ENCODE data around the gene GGCX. TPM values are rescaled to one million over a fixed set of nuclear protein-coding genes. Genes with fewer than 3 reads are reported as not detected.

GGCX gene
- total and polyA plus RNA-seq, 2 of the 13 experiments (the other 11 are each of a cell fraction or from before 2014, with no cell fraction given) = 72.5 to 103 TPM

- TF ChIP-seq ZBTB44 (CRISPR knock-in tag; IDR thresholded peaks at IDR 0.05) = no peak
- no peak for TF ChIP-seq ZKSCAN8 (CRISPR knock-in tag; IDR thresholded peaks at IDR 0.05; ENCODE audit: borderline replicate concordance)
- TF ChIP-seq PHF20 (CRISPR knock-in tag; IDR thresholded peaks at IDR 0.05) = no peak
- TF ChIP-seq U2AF1 (optimal IDR thresholded peaks at IDR 0.05; ENCODE audit: low read depth, low read length) = no peak
- TF ChIP-seq ZNF619 (CRISPR knock-in tag; IDR thresholded peaks at IDR 0.05) = no peak
- 0 out of 2 replicates have a peak, but pooled peaks have one; percentile 54 for TF ChIP-seq KMT2A (CRISPR knock-in tag; IDR thresholded peaks at IDR 0.05)
- TF ChIP-seq PATZ1 (CRISPR knock-in tag; IDR thresholded peaks at IDR 0.05) = peak; percentile 64; the same call in 1 of the 2 replicates
- TF ChIP-seq TOPORS (CRISPR knock-in tag; IDR thresholded peaks at IDR 0.05) = no peak
- TF ChIP-seq ATF2 (CRISPR knock-in tag; IDR thresholded peaks at IDR 0.05) = no peak
- TF ChIP-seq RFX3 (CRISPR knock-in tag; IDR thresholded peaks at IDR 0.05) = no peak
- no peak for TF ChIP-seq REPIN1 (CRISPR knock-in tag; IDR thresholded peaks at IDR 0.05; ENCODE audit: borderline replicate concordance, low read depth)
- 0 out of 2 replicates have a peak, but pooled peaks have one; percentile 19 for TF ChIP-seq ZNF335 (CRISPR knock-in tag; IDR thresholded peaks at IDR 0.05)
- TF ChIP-seq TMF1 (CRISPR knock-in tag; IDR thresholded peaks at IDR 0.05; ENCODE audit: low read depth) = no peak
- peak; percentile 57; the same call in 1 of the 2 replicates for TF ChIP-seq ELF3 (CRISPR knock-in tag; IDR thresholded peaks at IDR 0.05)
- 0 out of 2 replicates have a peak, but pooled peaks have one; percentile 33 for TF ChIP-seq ESRRA (CRISPR knock-in tag; IDR thresholded peaks at IDR 0.05; ENCODE audit: low read depth)
- 0 out of 2 replicates have a peak, but pooled peaks have one; percentile 15 for TF ChIP-seq CEBPG (CRISPR knock-in tag; IDR thresholded peaks at IDR 0.05)
- peak; percentile 56; the same call in 1 of the 2 replicates for TF ChIP-seq SOX5 (CRISPR knock-in tag; IDR thresholded peaks at IDR 0.05; ENCODE audit: borderline replicate concordance)
- no peak for TF ChIP-seq ZNF614 (CRISPR knock-in tag; IDR thresholded peaks at IDR 0.05; ENCODE audit: borderline replicate concordance)
- peak; percentile 70 for TF ChIP-seq SAP130 (CRISPR knock-in tag; IDR thresholded peaks at IDR 0.05; ENCODE audit: low read depth)
- no peak for TF ChIP-seq ZXDC (CRISPR knock-in tag; IDR thresholded peaks at IDR 0.05)
- TF ChIP-seq TEAD3 (CRISPR knock-in tag; optimal IDR thresholded peaks at IDR 0.05; ENCODE audit: borderline replicate concordance) = peak; percentile 46
- TF ChIP-seq ZNF615 (CRISPR knock-in tag; IDR thresholded peaks at IDR 0.05; ENCODE audit: borderline replicate concordance) = no peak
- TF ChIP-seq ZNF629 (CRISPR knock-in tag; conservative IDR thresholded peaks at IDR 0.05) = 0 out of 2 replicates have a peak, but pooled peaks have one; percentile 17
- TF ChIP-seq WIZ (CRISPR knock-in tag; IDR thresholded peaks at IDR 0.05) = no peak
- 0 out of 2 replicates have a peak, but pooled peaks have one; percentile 58 for TF ChIP-seq MIER2 (CRISPR knock-in tag; IDR thresholded peaks at IDR 0.05)
- TF ChIP-seq CC2D1A (CRISPR knock-in tag; IDR thresholded peaks at IDR 0.05) = no peak
Measured at GRCh38 chr2:85593023-85593422, 31.7 kb upstream of the GGCX start (continued).

All from HepG2 (cell line).